Hematopoietic multipotent progenitor cell treated with erythropoietin and hydrocortisone succinate and interleukin-3 and kit ligand, for 6 days (in vitro differentiated cells): ENCODE data around the gene CAPS.

Experiments used
- DNase-seq: peaks from one replicate; pipeline ENCODE4 v3.0.0-alpha.2; 2015

CAPS gene

DNA sequence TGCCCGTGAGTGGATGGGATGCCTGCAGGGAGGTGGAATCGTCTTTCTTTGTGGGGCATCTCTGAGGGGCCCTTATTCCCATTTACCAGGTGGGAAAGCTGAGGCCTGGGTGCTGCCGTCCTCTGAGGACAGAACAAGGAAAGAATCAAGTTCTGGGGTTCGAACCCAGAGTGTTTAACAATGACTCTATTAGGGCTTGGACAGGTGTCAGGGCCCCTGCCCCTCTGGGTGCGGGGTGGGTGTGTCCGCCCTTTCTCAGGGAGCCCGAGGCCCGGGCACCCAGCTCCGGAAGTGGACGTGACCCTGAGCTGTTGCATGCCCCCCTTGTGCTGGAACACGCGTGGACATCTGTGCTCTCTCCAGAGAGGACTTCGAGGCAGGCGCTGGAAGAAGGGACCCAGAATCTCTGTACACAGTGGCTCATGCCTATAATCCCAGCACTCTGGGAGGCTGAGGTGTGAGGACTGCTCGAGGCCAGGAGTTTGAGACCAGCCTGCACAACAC is 21.2 kb upstream of the CAPS start:
- no peak for DNase-seq

DNA sequence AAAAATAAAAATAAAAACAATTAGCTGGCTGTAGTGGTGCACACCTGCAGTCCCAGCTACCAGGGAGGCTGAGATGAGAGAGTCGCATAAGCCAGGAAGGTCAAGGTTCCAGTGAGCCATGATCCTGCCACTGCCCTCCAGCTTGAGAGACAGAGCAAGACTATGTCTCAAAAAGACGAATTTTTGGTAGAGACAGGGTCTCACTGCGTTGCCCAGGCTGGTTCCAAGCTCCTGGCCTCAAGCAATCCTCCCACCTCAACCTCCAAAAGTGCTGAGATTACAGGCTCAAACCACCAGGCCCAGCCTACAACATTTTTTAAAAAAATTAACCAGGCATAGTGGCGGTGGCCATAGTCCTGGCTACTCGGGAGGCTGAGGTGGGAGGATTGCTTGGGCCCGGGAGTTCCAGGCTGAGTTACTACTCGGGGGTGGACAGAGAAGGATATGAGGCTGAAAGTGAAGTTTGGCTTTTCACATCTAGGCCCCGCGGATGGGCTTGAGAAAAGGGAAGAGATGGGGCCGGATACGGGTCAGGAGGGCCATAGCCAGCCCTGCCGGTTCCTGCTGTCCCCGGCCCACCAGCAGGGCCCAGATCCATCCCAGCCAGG is 20.7 kb upstream of the CAPS start:
- DNase-seq, result no peak

DNA sequence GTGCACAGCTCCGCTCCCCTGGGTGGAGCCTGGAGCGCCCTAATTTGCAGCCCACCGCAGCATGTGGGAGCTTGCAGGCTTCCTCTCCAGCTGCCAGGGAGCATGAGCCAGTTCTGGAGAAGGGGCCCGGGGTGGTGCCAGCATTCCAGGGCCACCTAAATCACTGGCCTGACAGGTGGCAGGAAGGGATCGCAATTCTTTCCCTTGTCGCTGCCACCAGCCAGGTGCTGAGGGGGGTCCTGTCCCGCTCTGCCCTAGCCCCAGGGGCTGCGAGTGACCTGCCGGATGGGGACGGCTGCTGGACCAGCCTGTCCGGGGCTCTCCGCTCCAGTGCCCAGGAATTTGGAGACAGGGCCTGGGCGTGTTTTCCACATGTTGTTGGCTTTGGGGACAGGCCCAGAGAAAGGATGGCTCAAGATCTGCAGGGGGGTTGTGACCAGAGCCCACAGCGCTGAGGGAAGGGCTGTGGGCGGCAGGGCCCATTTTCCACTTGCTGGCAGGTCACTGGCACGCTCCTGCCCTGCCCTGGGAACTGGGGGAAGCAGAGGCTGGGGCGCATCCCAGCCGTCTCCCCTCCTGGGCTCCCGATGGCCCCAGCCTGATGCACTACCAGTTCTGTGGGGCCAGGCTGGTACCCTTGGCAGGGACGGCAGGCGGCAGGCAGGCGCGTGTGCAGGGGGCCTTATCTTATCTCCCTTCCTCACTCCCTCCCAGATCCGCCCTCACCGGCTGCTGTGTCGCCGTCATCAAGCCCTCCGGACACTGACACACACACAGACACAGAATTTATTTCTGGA is 19.9 kb upstream of the CAPS start:
- peak; percentile 94 for DNase-seq

DNA sequence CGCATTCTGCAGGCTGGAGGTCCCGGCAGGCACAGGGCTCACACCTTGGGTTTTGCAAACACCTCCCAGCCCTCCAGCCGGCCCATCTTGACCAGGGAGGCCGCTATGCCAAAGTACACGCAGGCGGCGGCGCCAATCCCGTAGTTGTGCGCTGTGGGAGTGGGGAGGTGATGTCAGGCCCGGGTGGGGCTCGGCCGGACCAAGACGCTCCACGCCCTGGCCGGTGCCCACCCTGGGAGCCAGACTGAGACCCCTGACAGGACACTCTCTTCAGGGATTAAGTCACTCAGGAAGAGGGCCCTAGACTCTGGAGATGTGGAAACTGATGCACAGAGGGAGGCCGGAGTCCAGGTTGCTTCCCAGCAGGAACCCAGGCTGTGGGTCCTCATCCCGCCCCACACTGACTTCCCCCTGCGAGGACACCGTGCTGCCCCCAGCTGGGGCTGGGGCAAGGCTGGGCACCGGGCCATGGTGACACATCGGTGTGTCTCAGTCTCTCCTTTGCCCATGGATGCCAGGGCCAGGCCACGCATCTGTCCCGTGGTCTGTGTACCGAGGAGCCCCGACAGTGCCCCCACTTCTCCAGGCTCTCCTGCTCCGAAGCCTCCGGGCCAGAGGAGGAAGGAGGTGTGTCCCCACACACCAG is 19.2 kb upstream of the CAPS start:
- DNase-seq, result no peak

DNA sequence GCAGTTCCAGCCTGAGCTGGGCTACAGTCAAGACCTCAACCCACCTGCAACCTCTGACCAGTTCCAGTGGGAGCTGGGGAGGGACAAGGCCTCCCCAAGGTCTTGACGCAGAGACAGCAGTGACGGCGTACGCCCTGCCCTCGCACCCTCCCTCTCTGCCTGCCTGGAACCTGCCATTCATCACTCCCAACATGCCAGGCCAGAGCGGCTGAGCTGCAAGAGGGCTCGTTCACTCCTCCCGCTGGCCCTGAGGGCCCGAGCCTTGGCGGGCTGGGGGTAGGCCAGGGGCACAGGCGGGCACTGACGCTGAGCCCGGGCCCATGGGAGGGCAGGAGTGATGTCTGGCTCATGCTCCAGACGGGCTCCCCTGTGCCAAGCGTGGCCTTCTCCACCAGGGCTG is 18.6 kb upstream of the CAPS start:
- DNase-seq, result no peak

- DNase-seq, result no peak
Observed at GRCh38 chr19:5895890-5896289, 18.2 kb upstream of the CAPS start.

DNA sequence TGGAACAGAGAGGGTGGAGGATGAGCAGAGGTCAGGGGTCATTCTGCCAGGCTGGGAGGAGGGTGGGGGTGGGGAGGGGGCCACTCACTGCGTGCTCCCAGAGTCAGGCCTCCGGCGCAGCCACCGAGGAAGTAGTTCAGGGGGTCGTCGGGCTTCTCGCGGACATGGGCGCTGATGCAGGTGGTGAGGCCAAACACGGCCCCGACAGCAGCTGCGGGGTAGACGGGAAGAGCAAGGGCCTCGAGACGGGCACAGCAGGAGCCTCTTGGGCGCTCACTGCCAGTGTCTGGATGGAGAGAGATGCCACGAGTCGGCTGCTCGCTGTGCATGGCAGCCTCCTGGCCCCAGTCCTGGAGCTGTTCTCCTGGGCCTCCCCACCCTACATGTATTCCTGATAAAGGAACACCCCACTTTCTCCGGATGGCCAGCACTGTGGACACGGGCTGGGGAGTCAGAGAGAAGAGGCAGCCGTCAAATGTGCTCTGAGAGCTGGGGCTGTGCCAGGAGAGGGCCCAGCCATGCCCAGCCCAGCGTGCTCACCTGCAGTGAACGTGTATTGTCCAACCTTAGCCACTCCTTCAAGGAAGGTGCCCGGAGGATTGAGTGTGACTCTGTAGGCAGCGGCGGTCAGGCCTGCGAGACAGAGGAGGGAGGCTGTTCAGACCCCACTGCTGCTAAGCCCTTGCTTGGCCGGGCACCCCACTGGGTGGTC is 17.5 kb upstream of the CAPS start:
- DNase-seq, result no peak

GRCh38 chr19:5897189-5897969 is 16.7 kb upstream of the CAPS start:
- no peak for DNase-seq

- DNase-seq, result no peak
Observed at GRCh38 chr19:5899728-5900526, 14.1 kb upstream of the CAPS start.

DNA sequence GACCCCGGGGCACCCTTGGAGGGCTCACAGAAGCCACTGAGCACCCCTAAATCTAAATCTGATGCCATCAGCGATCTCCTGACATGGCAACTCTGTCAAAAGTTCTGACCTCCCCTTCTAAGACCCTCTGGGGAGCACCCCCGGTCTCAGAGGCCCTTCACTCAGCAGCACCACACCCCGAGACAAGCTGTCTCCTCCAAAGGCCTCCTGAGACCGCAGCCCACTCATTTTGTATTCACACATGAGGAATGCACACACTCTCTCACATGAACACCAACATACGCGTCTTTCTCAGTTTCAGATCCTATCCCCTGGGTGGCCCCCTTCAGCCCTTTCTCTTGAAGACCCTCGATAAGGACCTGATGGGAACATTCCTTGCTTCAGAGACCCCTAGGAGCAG is 13.1 kb upstream of the CAPS start:
- no peak for DNase-seq

DNA sequence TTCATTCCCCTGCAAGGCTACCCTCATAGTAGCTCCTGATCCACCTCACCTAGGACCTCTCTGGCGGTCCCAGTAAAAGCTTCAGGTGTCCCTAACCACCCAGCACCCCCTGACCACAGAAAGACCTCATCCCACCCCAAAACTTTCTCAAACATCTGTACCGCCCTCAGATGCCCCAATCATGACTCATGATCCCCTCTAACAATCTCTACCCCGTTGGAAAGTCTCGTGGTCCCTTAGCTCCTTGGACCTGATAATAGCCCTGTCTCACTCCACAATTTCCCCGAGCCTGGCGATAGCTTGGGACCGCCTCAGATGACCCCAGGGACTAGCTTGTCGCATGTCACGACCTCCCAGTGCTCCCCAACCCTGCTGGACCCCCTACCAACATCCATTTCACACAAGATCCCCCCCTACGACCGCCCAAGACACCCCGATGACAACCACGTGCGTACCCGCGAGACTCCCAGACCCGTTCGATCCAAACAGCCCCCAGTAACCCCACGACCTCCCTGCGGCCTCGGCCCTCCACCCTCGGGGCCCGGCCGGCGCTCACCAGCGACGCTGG is 10.9 kb upstream of the CAPS start:
- DNase-seq, result peak; percentile 72

- DNase-seq, result peak; percentile 98
Observed at GRCh38 chr19:5903624-5904351, 10.3 kb upstream of the CAPS start, which contains the start of gene NDUFA11. Gene NDUFA11 (minus strand): TSS chr19:5903790. CDS start chr19:5903708, 82 bp downstream.

- DNase-seq, result peak; percentile 100
Observed at GRCh38 chr19:5904352-5905113, 9.5 kb upstream of the CAPS start, which contains the start of gene VMAC. Gene VMAC (plus strand): TSS chr19:5904872. CDS start chr19:5904891, 19 bp downstream.

DNA sequence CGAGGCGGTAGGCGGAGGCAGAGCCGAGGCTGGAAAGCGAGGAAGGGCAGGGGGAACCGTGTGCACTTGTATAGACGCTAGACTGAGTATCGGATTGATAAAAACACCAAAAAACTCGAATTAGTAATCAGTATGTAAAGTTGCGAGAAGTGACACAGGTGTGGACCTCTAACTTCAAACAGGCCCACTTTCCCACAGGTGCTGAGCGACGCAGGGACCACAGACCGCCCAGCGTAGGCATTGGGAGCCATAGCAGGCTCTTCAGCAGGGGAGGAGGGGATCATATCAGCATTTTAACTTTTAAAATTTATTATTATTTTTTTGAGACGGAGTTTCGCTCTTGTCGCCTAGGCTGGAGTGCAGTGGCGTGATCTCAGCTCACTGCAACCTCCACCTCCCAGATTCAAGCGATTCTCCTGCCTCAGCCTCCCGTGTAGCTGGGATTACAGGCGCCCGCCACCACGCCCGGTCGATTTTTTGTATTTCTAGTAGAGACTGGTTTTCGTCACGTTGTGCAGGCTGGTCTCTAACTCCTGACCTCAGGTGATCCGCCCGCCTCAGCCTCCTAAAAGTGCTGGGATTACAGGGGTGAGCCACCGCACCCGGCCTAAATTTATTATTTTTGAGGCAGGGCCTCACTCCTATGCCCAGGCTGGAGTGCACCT is 8.8 kb upstream of the CAPS start:
- DNase-seq, result no peak

DNA sequence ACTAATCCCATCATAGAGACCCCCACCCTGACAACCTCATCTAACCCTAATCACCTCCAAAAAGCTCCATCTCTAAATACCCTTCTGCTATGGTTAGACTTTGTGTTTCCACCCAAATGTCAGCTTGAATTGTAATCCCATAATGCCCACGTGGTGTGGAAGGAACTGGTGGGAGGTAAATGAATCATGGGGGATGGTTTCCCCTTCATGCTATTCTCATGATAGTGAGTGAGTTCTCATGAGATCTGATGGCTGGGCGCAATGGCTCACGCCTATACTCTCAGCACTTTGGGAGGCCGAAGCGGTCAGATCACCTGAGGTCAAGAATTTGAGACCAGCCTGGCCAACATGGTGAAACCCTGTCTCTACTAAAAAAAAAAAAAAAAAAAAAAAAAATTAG is 6.8 kb upstream of the CAPS start:
- DNase-seq, result no peak

GRCh38 chr19:5908773-5909442 is 5.1 kb upstream of the CAPS start:
- DNase-seq, result no peak

DNA sequence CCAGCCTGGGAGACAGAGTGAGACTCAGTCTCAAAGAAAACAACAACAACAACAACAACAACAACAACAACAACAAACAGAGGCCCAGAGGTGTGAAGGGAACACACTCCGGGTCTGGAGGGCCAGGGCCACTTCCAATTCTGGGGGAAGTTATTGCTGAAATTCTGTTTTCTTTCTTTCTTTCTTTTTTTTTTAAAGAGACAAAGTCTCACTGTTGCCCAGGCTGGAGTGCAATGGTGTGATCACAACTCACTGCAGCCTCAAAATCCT is 3.5 kb upstream of the CAPS start:
- DNase-seq, result no peak

DNA sequence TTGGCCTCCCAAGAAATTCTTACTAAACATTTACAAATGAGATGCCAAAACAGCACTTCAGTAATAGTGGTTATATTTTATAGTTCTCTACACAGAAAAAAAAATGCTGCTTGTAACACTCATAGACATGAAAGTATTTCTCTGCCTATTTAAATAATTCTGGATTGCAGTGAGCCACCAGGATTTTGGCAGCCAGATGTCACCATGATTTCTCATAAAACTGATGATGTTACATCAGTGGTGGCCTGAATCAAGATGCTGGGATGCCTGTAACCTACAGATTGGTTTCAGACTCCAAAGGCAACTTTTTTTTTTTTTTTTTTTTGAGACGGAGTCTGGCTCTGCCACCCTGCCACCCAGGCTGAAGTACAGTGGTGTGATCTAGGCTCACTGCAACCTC is 2.7 kb upstream of the CAPS start:
- no peak for DNase-seq

- no peak for DNase-seq
Observed at GRCh38 chr19:5914358-5914774, 312 bp downstream of the CAPS start.
